GM19397 (cell line): ENCODE data around the gene ST3GAL3.

ENCODE experiments used
- ATAC-seq: cut with Tn5 transposase; IDR thresholded peaks from one replicate; pipeline ENCODE4 v1.9.1; 2021; ENCODE audit warnings: mild to moderate bottlenecking, moderate library complexity; ENCODE audit not compliant: unreplicated experiment

The ST3GAL3 gene

DNA sequence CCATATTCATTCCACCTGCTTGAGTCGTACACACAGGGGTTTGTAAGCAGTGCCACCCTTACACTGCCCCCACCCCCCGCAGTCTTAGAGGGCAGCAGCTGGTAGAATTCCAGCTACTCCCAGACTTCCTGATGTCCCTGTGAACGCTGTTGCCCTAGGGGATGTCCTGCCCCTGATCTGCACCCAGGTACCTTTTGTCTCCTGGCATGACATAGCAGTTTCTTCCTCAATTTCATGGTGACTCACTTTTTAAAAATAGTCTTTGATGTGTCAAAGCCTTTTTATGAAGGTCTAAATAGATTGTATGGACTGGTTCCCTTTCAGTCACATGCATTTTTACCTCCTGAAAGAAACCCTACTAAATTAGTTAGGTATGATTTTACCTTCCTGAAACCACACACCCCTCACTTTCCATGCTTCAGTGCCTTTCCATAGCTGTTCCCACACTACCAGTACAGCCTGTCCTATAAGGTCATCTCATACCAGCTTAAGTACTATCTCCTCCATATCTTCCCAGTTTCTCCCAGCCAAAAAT is 76.4 kb downstream of the ST3GAL3 start:
- ATAC-seq, result no peak

DNA sequence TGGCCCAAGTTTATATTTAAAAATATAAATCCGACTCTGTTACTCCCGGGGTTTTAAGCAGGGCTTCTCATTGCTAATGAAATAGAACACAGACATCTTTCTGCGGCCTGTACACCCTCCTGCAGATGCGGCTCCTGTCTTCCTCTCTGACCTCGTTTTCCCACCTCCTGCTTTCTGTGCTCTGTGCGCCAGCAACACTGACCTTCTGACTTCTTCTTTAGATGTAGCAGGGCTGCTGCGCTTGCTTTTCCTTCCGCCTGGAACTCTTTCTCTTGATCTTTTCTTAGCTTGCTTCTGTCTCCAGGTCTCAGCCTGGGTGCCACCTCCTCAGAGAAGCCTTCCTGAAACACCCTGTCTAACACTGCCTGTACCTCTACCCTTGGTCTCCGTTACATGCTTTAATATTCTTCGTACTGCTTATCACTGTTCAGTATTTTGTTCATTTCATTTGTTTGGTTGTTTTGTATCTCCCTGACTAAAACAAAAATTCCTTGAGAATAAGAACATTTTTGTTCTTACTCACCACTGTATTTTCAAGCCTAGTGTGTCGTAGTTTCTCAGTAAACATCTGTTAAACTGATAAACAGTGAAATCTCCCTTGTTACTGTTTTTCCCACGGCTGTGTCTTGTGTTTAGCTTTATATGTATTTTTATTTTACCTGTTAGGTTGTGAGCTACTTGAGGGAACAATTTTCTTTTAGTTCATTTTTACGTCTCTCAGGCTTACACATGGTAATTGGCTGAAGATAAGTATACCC is 79.0 kb downstream of the ST3GAL3 start:
- no peak for ATAC-seq

DNA sequence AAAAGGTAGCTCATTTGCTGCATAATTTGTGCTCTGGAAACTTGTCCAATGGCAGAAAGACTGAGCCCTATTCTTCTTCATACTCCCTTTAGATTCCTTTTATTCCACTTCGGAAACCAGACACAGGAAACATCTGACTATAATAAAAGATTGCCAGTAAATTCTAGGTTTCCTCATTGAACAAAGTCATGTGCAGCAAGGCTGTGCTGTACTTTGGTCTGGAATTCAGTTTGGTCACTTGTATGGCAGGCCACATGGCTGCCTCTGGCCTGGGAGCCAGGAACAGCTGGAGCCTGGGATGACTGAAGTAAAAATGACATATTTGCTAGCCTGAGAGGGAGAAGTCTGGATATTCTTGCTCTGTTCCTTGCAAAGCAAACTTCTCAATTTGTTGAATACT is 79.6 kb downstream of the ST3GAL3 start:
- no peak for ATAC-seq

DNA sequence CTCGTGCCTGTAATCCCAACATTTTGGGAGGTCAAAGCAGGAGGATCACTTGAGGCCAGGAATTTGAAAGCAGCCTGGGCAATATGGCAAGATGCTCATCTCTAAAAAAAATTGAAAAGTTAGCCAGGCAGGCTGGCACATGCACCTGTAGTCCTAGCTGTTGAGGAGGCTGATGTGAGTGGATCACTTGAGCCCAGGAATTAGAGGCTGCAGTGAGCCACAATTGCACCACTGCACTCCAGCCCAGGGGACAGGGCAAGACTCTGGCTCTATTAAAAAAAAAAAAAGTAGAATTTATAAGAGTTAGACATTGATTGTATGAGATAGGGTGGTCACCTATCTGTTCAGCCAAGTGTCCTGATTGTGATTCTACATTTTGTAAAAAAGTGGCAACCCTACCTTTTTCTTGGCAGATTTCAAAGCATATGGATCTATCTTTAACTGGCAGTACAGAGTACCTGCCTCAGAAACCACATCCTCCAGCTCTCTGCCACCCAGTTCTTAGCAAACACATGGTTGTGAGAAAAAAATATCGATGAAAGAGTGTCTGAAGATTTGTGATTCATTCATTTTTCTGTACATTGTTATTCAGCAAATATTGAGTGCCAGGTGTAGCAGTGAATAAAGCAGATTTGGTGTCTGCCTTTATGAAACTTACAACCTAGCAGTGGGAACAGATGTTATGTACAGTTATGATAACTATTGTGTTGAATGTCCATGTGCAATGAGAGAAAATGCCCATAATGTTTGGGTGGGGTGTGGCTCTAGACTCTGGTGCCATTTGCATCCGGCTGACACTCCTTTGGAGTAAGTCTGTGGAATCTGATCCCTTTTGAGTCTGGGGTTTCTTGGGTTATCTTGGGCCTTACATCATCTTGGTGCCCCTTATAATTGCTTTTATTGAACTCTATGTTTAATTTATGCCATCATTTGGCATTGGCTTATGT is 82.5 kb downstream of the ST3GAL3 start:
- no peak for ATAC-seq

DNA sequence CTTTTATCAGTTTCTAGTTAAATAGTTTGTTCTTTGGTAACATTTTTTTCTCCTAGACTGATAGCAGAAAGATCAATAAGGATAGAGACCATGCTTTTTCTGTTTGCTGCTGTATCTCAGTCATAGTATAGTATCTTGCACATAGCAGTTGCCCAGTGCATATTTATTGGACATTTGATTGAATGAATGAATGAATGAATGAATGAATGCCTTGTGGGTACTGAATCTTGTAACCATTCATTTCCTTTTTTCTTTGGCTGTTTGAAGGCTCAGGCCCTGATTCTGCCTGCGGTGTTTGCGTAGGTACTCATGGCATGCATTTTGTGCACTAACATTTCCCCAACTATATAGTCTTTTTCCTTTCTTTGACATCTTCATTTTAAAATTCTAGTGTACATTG is 83.9 kb downstream of the ST3GAL3 start:
- no peak for ATAC-seq

DNA sequence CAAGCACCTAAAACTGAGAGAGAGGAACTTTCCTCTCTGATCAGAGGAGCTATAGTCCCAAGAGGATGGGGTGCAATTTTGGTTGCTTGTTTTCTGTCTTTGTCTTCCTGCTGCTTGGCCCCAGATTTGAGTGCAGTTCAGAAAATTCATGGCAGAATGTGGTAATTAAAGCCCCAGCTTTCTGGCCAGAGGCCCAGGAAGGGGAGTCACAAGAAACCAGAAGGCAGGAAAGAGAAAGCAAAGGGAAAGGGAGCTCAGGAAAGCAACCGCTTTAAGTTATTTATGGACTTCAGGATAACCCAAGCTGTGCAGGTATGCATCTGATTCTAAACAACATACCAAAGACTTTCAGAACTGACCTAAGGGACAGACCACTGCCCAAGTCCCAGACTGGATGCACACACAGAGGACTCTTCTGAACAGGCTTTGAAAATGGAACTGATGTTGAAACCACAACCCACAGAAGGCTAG is 88.8 kb downstream of the ST3GAL3 start:
- no peak for ATAC-seq

DNA sequence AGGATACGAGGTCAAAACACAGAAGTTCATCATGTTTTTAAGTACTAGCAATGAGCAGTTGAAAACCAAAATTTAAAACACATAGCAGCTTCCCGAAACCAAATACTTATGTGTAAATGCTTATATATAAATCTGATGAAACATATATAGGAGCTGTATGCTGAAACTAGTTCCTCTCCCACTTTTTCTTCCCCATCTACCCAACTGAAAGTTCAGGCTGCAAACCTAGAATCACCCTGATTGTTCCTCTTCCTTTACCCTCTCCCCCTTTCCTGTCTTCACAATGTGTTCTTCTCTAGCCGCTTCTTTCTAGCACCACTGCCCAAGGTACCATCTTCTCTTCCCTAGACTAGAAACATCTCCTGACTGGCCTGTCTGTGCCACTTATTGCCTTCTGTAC is 90.6 kb downstream of the ST3GAL3 start:
- no peak for ATAC-seq

DNA sequence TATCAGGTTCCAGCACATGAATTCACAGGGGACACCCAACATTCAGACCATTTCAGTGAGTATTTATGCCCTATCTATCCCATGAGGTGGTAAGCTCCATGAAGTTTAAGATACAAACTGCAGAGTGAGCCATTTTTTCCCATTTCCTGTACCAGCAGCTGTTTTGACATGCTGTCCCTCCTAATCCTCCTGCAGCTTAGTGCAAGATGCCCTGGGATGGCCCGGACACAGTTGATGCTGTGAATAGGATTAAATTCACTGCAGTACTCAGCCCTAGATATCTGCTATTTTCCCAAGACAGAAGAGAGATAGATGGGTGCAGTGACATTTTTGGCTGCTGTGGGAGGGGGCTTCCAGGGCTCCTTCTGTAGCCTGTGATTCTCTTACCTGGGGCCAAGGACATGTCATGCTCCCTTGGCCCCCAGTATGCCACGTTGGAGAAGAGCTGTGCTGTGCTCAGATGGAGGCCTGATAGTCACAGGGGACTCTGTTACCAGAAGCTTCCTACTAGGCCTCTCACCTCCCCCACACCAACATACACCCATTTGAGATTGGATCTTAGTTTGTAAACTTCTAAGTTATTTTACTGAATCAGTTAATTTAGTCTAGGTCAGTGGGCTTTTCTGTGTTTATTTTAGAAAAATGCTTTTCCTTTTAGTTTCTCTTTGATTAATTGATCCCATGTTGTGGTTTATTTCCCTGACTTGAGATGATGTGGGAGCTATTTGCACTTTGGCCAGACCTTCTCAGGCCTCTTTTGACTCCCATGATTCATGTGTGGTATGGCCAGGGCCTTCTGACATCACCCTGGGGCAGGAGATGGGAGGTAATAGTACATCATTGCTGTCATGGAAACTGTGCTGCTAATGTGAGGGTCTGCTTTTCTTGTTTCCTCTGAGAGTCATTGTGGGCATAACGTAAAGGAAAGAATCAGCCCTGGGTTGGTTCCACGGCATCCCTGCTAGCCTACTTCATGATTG is 92.6 kb downstream of the ST3GAL3 start:
- no peak for ATAC-seq

DNA sequence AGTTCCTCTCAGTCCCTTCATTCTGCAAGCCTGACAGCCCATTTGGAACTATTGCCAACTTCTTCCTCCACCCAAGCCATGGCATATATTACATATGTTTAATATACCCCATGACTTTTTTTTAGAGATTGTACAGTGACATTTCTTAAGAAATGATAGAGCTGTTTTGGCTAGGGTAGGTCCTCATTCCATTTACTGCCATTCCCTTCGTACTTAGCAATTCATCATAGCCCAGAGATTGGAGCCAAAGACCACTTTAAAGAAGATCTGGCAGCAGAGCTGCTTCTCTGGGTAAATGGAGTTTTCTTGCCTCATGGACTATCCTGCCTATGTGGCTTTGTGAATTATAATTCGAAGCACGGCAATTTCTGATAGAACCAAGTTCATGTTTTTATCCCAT is 93.4 kb downstream of the ST3GAL3 start:
- ATAC-seq, result no peak

DNA sequence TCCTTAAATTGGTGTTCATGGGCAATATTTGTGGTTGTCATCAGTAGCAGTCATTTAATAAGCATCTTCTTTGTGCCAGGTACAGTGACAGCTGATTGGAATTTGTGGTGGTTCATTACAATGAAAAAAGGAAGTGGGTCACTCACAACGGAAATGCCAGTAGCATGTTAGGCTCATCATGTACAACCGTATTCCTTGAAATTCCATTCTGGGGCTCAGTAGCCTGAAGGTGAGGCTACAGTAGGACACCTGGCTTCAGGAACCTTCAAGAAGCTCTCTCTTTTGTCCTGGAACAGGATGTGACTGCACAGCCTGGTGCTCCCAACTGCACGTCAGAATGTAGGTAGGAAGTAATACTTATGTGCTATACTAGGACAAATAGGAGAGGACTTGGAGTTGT is 93.9 kb downstream of the ST3GAL3 start:
- ATAC-seq, result no peak

DNA sequence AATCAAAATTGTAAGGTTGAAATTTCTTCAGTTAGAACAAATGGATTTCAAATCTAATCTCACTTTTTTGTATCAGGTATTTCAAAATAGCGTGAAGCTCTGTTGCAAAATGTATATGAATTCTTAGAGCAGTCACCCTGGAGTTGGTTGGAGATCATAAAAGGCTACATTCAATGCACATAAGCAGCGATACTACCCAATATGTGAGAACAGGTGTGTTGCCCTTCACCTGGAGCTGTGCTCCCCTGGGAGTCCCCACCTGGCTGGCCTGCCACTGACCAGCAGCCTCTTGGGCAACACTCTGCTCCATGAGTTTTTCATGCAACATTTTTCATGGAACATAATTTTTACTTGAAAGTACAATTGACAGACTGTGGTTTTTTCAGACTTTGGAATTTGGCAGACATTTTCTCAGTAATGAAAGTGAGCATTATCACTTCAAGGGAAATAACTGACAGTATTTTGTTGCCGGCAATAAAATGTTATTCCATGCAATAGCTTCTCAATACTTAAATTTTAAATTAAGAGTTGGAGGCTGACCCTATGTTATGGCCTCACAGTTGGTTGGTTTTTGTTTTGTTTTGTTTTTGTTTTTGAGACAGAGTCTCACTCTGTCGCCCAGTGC is 95.1 kb downstream of the ST3GAL3 start:
- no peak for ATAC-seq

DNA sequence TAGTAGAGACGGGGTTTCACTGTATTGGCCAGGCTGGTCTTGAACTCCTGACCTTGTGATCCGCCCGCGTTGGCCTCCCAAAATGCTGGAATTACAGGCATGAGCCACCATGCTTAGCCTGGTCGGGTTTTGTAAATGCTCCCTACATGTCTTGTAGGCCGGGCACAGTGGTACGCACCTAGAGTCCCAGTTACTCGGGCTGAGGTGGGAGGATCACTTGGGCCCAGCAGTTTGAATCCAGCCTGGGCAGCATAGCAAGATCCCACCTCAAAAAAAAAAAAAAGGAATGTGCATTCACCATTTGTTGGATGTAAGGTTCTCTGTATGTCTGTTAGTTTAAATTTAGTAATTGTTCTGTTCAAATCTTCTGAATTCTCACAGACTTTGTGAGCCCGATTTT is 95.8 kb downstream of the ST3GAL3 start:
- no peak for ATAC-seq

DNA sequence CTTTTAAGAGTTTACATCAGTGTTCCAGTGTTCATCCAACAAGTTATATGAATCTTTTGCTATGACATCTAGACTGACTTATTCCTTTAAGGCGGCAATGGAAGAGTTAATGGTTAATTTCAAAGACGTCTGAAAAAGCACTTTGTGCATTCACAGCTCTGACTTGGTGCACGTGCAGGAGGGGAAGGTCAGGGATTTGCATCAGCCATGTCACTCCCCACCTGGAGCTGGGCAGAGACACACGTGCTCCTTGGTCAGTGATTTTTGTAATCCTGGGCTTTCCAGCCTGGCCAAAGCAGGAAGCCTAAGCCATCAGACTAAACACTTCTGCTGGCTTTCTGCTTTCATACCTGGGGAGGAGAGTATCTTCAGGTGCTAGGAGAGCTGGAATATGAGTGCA is 96.3 kb downstream of the ST3GAL3 start:
- ATAC-seq, result no peak

DNA sequence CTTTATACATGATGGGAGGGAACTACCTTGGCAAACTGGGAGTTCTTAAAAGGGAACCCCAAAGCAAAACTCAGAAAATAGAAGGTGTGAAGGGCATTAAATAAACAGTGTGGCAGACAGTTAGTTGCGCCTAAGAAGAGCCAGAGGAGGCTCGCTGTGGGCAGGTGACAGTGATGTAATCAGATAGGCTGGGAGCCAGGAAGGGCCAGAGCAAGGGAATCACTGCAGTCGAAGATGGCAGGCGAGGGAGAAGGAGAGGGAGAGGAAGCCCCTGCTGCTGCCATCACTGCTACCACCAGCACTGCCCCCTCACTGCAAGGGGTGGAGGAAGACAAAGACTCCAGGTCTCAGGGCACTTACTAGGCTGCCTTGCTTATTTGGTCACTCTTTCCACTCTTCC is 97.2 kb downstream of the ST3GAL3 start:
- ATAC-seq, result no peak

DNA sequence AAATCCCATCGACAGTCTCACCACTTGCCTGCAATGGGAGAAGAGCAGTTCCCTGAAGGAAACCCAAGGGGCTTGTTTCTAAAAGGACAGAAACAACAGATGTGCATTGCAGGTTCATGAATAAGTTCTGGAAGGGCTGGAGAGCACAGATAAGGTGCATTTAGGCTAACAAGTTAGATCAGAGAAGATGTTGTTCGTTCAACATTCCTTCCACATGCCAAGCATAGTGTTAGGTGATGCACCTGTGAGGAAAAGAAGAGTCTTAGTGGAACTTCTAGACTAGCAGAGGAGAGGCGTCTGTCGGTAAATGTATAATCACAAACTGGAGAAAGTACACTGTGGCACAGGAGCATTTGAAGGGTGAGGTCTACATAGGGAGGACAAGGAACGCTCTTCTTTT is 98.0 kb downstream of the ST3GAL3 start:
- no peak for ATAC-seq

DNA sequence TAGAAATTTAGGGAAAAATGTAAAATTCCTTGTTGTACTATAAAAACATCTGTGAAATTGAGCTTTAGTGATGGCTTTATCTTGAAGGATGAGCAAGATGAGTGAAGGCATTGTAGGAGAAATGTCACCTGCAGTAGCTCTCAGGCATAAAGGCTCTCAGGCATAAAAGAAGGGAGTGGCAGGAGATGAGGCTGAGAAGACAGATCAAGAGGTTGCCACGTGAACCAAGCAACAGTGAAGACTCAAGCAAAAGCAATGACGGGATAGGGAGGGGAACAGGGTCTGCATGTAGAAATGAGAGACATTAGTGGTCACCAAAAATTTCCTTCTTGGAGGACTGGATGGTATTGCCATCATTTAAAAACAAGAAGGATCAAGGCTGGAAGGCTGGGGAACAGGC is 98.8 kb downstream of the ST3GAL3 start:
- ATAC-seq, result no peak

DNA sequence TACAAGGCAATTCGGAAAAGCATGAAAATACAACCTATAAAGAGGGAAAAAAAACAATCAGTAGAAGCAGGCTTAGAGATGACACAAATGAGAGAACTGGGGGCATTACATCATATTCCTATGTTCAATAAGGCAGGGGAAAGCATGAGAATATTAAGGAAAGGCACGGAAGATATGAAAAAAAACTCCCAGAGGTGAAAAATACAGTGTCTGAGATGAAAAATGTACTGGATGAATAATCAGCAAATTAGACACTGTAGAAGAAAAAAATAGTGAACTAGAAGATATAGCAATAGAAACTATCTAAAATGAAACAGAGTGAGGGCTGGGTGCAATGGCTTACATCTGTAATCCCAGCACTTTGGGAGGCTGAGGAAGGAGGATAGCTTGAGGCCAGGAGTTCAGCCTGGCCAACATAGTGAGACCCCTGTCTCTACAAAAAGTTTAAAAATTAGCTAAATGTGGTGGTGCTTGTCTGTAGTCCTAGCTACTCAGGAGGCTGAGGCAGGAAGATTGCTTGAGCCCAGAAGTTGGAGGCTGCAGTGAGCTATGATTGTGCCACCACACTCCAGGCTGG is 101.8 kb downstream of the ST3GAL3 start:
- ATAC-seq, result no peak

DNA sequence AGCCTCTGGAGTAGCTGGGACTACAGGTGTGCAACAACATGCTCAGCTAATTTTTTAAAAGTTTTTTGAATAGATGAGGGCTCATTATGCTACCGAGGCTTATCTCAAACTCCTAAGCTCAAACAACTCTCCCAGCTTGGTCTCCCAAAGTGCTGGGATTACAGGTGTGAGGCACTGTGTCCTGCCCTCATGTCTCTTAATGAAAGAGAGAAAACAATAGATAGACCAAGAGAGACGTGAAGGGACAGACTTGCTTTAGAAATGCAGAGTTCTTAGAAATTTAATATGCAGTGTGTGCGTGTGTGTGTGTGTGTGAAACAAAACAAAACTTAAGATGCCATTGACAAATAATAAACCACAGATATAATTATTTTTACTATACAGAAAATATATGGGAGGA is 105.2 kb downstream of the ST3GAL3 start:
- no peak for ATAC-seq

DNA sequence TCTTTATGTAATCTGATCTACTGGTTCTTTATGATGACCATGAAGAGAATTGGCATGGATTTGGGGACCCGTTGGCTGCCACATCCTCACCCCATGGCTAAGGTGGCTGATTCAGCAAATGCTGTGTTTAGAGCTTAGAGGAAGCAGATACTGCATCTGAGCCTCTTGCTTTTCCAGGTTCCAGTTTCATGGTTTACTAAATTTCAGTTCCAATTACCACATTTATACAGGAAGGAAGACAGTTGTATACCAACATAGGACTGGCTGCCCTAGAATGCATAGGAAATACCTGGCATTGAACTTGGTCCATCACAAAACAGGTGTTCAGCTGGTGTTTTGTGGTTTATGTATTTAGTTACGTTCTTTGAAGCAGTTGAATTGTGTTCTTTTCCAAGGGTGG is 107.1 kb downstream of the ST3GAL3 start:
- ATAC-seq, result no peak
